Measurements from ENCODE around the gene GP2. TPM values are rescaled to one million over a fixed set of nuclear protein-coding genes. Genes with fewer than 3 reads are reported as not detected.
"Not testable (repeated sequence)": the region's sequence is repeated elsewhere in the genome, so short reads cannot be mapped to it uniquely, and the experiment has no call there.

Gene GP2
- total RNA-seq, 1 donor from 2014 or later = not detected

DNA sequence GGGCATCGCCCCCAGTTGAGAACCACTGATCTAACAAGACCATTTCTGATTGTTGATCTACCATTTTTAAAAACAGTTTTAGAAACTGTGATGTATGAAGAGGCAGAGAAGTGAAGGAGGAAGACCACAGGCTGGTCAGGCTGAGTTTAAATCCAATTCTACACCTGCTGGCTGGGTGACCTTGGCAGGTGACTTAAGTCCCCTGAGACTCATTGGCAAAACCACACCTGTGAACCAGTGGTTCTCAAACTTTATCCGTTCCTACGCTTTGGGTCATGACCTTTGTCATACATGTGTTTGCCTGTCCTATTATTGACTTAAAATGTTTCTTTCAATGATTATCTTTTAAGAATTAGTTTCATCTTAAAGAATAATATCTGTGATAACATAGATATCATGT is 2.3 kb downstream of the GP2 start:
- DNase-seq (ENCODE audit: low read depth in 2 of 2) = no peak

DNA sequence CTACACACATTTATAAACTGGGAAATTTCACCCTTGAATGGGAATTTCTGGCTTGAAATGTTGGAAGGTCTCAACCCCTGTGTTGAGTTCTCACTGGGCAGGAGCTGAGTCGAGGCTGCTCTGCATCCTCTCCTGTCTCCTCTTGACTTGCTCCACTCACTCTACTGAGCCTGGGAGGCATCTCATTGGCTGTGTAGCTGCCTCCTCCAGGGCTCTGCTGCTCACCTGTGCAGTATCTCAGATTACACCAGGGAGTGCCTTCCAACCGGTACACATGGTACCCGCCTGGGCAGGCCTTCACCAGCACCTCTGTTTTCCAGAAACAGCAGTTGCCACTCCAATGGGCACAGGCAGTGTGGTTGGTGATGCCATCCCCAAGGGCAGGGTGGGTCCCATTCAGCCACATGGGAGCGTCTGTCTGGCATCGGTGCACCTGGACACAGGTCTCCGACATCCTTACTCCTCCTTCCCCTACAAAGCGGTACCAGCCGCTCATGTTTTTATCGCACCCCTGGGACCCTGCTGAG is 3.7 kb downstream of the GP2 start:
- DNase-seq (ENCODE audit: low read depth in 2 of 2) = no peak

DNA sequence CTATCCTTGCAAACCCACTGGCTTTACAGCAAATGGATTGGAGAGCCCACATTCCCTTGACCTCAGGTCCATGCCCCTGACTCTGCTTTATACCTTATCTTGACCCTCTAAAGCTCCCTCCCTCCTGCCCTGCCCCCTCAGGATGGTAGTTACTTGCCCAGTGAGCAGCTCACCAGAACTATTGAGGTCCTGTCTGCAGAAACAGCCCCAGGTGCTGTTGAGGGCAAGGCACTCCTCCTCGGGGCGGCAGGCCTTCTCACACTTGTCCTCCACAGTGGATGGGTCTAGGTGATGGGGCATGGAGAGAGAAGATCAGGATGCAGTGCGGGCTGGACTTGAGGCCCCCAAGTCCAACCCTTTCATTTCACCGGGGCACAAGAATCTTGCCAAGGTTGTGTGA is 4.6 kb downstream of the GP2 start:
- no peak for DNase-seq (ENCODE audit: low read depth in 2 of 2)

DNA sequence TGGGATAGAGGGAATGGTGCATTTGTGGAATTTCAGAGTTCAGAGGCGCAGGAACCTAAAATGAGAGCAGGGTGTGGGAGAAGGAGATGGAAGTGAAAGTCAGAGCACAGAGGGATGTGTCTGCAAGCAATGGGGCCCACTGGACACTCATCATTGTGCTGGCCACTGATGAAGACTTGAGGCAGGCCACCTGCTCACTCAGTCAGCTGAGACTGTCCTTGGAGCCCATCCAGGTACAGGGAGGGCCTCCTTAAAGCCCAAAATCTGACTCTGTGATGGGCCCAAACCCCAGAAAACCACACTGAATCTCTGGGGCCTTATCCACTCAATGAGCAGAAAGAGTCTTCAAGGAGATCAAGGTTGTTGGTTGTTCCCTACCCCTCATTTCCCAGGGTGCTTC is 5.6 kb downstream of the GP2 start:
- DNase-seq (ENCODE audit: low read depth in 2 of 2) = no peak

DNA sequence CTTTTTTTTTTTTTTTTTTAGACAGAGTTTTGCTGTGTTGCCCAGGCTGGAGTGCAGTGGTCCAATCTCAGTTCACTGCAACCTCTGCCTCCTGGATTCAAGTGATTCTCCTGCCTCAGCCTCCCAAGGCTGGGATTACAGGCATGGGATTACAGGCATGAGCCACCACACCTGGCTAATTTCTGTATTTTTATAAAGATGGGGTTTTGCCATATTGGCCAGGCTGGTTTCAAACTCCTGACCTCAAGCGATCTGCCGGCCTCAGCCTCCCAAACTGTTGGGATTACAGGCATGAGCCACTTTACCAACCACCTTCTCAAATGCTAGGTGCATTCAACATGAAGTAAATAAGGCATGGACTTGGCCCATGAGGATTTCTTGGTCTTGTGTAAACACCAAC is 6.3 kb downstream of the GP2 start:
- DNase-seq (ENCODE audit: low read depth in 2 of 2) = not testable (repeated sequence)

DNA sequence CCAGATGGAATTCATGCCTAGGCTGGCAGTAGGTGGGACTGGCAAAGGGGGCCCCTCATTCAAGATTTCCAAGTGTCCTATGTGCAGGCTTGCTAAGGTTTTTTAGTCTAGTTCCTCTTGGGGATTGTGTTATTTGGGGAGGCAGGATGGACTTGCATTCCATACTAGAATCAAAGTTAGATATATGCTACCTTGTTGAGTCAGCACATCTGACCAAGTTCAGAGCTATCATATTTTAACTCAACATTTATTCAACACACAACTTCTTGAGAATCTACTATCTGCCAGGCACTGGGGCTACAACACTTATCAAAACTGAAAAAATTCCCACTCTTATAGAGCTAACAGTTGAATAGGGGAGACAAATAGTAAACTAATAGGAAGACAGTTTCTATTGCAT is 6.7 kb downstream of the GP2 start:
- DNase-seq (ENCODE audit: low read depth in 2 of 2) = no peak

DNA sequence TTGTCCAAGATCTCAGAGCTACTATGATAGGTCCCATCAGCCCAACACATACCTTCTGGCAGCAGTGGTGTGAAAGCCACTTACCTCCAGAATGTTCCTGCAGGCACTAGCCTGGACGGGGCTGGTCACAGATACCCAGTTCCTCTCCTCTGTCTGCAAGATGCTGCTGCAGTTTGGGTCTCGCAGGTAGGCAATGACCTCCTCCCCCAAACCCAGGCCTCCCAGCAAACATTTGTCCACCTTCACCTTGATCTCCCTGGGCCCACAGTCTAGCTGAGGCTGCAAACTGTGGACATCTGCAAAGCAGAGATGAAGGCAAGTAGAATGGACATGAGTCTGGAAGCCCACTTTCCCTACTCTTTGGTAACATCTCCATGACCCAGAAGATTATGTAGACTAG is 7.1 kb downstream of the GP2 start:
- no peak for DNase-seq (ENCODE audit: low read depth in 2 of 2)

DNA sequence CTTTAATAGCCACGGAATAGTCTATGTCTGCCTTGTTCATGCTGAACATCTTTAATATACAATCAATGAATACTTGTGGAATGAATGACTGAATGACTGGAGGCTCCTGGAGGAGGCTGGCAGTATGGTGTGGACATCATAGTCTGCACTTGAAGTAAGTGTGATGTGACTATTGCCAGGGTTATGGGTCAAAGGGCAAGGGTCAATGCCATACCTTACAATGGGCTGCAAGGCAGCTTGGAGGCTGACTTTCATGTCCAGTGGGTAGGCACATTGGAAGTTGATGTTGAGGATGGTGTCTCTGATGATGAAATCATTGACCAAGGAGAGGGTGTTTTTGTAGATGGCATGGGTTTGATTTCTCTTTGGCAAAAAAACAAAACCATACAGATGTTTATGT is 7.9 kb downstream of the GP2 start:
- no peak for DNase-seq (ENCODE audit: low read depth in 2 of 2)

DNA sequence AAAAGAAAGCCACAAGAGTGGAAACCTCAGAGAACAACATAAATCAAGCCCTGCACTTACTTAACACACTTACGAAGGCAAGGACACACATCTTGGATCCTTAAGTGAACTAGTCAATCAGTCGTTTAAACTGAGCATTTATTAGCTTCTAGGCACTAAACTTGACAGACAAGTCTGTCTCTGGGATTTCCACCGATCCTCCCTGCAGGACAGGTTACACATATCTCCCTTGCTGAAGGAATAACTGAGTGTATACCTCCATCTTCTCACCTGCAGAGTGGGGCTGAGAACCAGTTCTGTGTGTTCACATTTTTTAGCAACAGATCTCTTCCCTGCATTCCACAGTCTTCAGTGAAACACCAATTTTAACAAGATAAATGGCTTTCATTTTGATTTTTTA is 8.9 kb downstream of the GP2 start:
- no peak for DNase-seq (ENCODE audit: low read depth in 2 of 2)

DNA sequence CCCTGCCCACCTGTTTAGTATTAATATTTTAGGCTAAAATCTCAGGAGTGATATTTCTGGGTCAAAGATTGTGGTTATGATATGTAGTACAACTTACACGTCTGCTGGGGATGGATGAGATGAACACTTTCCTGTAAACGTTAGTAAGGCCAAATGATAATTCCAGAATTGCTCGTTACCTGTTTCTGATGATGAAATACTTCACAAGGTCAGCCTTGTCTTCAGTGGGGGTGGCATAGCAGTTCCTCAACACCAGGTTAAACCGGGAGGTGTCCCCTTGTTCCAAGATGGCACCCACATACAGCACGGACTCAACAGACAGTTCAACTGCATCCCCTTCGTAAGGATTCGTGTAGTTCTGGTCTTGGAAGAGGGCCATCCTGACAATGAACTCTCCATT is 9.3 kb downstream of the GP2 start:
- DNase-seq (ENCODE audit: low read depth in 2 of 2) = no peak

DNA sequence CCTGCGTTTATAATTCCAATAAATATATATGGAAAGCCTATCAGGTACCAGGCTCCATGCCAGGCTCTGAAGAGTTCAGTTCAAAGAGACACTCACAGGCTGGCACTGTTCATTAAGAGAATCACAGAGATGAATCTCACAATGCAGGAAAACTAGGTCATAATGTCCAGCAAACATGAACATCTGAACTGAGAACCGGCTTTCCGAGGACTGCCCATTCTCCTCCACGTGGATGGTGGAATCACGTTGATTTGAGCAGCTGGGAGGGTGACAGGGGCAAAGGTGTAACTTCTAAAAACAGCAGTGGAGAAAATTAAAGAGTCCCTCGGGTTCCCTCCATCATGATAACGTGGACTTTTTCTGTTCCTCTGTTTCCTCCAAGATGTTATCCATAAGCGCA is 10.2 kb downstream of the GP2 start:
- DNase-seq (ENCODE audit: low read depth in 2 of 2) = no peak

DNA sequence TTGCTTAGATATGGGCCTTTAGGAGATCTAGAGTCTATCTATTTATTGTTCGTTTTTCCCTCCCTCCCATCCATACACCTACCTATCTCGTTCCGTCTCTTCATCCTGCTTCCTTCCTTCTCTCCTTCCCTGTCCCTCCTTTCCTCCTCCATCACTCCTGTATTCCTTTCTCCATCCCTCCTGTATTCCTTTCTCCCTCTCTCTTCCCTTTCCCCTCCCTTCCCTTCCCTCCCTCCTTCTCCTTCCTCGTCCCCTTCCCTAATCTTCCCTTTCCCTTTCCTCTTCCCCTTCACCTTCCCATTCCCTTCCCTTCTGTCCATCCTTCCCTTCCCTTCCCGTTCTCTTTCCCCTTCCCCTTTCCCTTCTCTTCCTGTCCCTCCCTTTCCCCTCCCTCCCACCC is 10.6 kb downstream of the GP2 start:
- DNase-seq (ENCODE audit: low read depth in 2 of 2) = no peak

DNA sequence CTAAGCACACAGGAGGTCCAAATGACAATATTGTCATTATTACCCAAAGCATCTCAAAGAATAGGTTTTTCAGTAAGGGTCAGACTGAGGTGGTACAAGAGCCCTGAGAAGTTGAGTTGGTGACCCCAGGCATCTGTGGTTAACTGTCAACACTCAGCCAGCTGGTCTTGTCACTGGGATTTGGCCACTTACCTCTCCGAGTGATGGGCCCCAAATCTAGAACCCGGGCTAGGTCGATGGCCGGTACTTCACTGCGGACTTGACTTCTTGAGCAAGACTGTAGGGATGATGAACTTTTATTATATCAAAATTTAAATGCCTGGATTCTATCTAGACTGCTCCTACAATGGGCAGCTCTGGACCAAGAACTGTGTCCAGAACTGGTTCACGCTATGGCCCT is 11.5 kb downstream of the GP2 start:
- no peak for DNase-seq (ENCODE audit: low read depth in 2 of 2)

DNA sequence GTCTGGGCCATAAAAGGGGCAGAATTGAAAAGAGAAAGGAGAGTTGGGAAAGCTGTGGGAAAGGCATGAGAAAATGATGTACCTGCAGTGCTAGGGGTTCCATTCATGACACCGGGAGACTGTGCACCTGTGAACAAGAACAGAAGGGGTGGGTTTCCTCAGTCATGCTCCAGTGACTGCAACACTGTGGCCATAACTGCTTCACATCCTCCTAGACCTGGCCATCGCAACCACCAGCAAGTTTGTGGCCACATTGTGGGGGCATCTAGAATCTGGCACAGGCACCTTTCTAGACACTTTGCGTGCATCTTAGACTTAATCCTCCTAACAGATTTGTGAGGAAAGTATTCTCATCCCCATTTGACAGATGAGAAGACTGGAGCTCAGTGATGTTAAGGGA is 12.7 kb downstream of the GP2 start:
- DNase-seq (ENCODE audit: low read depth in 2 of 2) = no peak

DNA sequence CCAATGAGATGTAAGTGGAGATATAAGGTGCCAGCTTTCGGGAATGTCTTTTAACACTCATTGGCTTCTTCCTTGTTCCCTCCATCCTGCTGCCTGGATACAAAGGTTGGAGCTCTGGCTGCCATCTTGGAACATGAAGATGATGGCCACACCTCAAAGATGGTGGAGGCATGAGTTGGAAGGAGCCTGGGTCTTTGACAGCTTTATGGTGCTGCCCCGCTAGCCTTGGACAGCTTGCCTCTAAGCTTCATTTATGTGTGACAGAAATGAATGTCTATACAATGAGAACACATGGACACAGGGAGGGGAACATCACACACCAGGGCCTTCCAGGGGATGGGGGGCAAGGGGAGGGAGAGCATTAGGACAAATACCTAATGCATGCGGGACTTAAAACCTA is 13.6 kb downstream of the GP2 start:
- no peak for DNase-seq (ENCODE audit: low read depth in 2 of 2)

DNA sequence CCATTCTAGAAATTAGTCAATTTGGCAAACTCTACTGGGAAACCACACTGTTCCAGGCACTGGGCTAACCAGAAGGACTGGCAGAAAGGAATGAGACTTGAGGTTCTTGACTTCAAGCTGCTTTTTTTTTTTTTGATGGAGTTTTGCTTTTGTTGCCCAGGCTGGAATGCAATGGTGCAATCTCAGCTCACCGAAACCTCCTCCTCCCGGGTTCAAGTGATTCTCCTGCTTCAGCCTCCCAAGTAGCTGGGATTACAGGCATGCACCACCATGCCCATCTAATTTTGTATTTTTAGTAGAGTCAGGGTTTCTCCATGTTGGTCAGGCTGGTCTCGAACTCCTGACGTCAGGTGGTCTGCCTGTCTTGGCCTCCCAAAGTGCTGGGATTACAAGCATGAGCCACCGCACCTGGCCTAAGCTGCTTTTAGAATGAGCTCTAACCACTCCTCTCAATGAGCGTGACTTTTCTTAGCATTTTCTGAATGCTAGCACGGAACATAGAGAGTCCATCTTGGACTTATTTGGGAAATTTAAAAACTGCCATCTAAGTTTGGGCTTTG is 14.7 kb downstream of the GP2 start:
- not testable (repeated sequence) for DNase-seq (ENCODE audit: low read depth in 2 of 2)

DNA sequence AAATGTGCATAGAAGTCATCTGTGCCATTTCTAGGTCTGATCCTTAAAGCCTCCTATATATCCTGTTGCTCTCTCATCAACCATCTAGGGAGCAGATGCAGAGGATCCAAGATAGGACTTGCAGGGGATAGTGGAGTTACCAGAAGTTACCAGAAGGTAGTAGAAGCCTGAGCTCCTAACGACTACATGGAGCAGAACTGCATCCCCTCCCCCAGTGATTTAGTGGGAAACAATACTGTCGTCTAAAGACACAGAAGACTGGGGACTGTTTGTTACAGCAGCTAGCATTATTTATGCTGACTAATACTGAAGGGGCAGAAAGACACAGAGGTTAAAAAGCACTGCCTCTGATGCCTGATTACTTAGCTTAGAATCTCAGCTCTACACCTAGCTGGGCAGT is 15.8 kb downstream of the GP2 start:
- DNase-seq (ENCODE audit: low read depth in 2 of 2) = no peak

DNA sequence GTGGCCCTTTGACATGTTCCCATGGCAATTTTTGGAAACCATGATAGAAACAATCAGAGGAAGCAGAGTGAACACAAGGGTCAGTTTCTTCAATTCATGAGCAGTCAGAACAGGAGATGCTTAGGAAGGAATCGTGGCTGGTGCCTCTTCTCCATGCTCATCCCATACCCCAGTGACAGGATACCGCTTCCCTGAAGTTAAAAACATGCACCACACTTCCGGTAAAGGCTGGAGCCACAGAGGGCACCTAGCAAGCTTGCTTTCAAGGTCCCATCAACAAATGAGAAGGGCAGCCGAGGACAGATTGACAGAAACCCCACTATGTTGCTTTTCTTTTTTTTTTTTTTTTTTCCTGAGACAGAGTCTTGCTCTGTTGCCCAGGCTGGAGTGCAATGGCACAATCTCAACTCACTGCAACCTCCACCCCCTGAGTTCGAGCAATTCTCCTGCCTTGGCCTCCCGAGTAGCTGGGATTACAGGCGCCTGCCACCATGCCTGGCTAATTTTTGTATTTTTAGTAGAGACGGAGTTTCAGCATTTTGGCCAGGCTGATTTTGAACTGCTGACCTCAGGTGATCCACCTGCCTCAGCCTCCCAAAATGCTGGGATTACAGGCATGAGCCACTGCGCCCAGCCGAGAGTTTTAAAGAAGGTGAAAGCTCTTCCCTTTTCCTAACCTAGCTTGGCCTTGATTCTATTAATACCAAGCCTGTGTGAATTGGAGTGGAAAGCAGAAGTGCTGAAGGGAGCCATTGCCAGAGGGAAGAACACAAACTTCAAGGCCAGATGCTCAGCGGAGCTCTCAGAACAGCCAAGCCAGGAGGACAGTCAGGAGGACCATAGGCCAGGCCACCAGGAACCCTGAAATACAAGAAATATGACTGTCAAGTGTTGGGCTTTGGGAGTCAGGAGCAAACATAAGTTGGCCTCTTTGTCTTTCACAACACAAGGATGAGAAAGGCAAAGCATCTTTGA is 16.6 kb downstream of the GP2 start:
- DNase-seq (ENCODE audit: low read depth in 2 of 2) = no peak

DNA sequence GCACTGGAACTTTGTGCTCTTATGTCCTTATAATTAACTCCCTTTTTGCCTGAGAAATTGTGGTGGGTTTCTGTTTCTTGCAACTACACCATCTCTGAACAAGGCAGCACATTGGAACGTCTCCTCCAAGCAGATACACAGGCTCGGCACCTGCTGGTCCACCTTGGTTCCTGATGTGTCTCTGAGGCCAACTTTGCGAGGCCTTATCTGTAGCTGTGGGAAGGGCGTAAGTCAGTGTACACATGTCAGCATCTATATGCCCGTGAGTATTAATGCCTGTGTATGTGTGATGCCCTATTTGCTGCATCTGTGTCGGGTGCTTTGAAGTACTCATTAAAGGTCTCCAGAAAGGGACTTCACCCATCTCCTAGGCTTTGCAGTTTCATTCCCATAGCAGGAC is 17.5 kb downstream of the GP2 start:
- DNase-seq (ENCODE audit: low read depth in 2 of 2) = no peak

DNA sequence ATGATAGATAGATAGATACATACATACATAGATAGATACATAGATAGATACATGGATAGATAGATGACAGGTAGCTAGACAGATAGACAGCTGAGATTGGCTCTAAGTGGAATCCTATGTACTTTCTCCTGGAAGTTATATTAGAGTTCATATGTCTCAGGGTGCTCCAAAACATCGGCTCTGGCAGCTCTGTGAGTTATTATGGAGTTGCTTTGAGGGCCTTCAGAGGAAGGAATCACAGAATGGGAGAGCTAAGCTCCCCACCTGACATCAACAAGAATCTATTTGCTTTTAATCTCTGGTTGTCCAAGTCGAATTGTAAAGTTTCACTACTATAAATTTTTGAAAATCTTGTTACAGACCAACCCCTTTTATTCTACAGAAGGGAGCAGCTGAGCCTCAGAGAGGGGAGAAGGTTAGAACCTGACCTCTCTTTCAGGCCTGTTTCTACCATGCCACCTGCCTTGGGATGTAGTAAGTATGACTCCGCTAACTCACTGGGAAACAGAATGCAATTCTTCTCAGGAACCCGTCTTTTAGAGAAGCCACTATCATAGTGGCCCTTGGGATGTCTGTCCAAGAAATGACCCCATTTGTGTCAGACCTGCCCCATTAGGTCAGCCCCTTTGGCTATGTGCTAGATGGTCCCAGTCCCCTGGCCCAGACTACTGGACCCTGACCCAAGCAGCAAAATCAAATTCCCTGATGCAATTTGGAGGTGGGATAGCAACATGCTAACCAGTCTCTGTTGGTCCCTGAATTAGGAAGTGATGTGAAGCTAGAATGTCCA is 18.3 kb downstream of the GP2 start:
- no peak for DNase-seq (ENCODE audit: low read depth in 2 of 2)

DNA sequence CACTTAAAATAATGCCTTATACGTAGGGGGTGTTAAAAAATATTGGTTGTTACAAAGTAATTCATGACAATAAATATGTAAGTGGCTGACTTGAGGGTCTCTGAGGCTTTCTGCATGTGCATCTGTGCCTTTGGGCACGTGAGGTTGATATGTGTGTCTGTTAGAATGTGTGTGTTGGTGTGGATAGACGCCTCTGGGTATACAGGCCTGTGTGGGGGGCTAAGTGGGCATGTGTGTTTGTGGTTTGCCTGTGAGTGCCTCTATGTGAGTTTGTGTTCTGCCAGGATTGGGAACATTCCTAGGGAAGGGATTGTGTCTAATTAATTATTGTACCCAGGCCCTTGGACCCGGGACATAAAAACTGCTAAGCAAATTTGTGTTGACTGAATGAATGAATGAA is 19.0 kb downstream of the GP2 start:
- no peak for DNase-seq (ENCODE audit: low read depth in 2 of 2)

DNA sequence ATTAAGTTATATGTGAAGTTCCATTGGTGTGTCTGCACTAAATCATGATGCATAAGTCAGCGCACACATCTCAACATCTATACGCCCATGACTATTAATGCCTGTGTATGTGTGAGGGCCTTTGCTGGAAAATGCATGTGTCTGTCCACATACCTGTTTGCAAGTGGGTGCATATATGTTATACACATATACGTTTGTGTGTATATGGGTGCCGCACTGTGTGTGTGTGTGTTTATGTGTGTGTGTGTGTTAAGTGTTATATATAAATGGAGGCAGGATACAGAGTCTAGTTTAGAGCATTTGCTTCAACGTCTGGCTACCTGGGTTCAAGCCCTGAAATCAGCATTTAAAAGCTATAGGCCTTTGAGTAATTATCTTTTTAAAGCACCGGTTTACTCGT is 19.5 kb downstream of the GP2 start:
- DNase-seq (ENCODE audit: low read depth in 2 of 2) = no peak
